Gastrocnemius medialis (tissue), 4 donors: ENCODE results near the gene MPRIP.

ENCODE experiments used
- POLR2A ChIP-seq, 2 donors: fragments of 450-650 bp; IDR thresholded peaks; one replicate each; pipeline ENCODE4 v1.6.1; 2017; ENCODE audit warnings: antibody characterized with exemption in 2 of 2, mild to moderate bottlenecking in 2 of 2, moderate library complexity in 2 of 2
- TF ChIP-seq, protein P1 (sequence below), 5 experiments: fragments of 450-650 bp in 3 of 5; fragments of 200-600 bp in 2 of 5; sonication (generic) in 2 of 5; IDR thresholded peaks in 4 of 5; conservative IDR thresholded peaks in 1 of 5; 1 replicate in 4 of 5; 2 replicates in 1 of 5; pipeline ENCODE4 v1.5.1; 2016 to 2019; ENCODE audit warnings: antibody characterized with exemption in 5 of 5, mild to moderate bottlenecking in 3 of 5, moderate library complexity in 3 of 5

DNA sequence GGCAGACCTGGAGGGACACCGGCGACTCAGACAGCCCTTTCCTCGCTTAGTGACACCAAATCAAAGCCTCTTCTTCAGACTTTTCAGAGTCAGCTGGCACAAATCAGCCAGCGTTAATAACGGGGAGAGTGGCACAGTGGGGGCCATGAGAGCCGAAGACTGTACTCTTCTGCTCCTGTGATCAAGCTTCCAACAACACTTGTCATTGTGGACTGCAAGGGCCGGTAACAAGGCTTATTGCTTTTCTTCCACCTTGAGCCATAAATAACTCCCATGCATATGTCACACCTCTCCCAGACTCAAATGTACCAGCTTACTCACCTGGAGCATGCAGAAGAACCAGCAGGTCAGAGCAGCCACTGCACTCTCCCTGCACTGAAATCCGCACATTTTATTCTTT is 181.9 kb downstream of the MPRIP start:
- TF ChIP-seq, protein P1, sequence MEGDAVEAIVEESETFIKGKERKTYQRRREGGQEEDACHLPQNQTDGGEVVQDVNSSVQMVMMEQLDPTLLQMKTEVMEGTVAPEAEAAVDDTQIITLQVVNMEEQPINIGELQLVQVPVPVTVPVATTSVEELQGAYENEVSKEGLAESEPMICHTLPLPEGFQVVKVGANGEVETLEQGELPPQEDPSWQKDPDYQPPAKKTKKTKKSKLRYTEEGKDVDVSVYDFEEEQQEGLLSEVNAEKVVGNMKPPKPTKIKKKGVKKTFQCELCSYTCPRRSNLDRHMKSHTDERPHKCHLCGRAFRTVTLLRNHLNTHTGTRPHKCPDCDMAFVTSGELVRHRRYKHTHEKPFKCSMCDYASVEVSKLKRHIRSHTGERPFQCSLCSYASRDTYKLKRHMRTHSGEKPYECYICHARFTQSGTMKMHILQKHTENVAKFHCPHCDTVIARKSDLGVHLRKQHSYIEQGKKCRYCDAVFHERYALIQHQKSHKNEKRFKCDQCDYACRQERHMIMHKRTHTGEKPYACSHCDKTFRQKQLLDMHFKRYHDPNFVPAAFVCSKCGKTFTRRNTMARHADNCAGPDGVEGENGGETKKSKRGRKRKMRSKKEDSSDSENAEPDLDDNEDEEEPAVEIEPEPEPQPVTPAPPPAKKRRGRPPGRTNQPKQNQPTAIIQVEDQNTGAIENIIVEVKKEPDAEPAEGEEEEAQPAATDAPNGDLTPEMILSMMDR (IDR thresholded peaks at IDR 0.05 in 4 of 5, conservative IDR thresholded peaks at IDR 0.05 in 1 of 5) = no peak
- TF ChIP-seq POLR2A (IDR thresholded peaks at IDR 0.05) = no peak
